SK-N-SH (cell line): ENCODE results near the gene PLP2. TPM values are rescaled to one million over a fixed set of nuclear protein-coding genes. Genes with fewer than 3 reads are reported as not detected.

Experiments used
- CTCF ChIA-PET: fragments of 300-600, 350-600 bp; formaldehyde crosslinking; extraction: SDS; loops from one replicate; lab custom pipeline; 2021; lab: Yijun Ruan, JAX
- POLR2A ChIA-PET: fragments of 350-600 bp; sonication (Branson Sonifier 250); formaldehyde crosslinking; extraction: SDS; loops from one replicate; lab custom pipeline; 2020; ENCODE audit warnings: antibody characterized with exemption, inconsistent platforms; lab: Yijun Ruan, JAX
- DNase-seq: peaks from one replicate; pipeline ENCODE4 v3.0.0; 2012
- H2AFZ ChIP-seq: fragments of 200-600 bp; sonication (generic); 2 replicates; pipeline ENCODE4 v1.8.1; 2016; ENCODE audit warnings: antibody characterized with exemption, mild to moderate bottlenecking, low read depth
- H3F3A ChIP-seq: fragments of 200-600 bp; sonication (generic); replicated peaks from 2 replicates; pipeline ENCODE3; 2016; ENCODE audit warnings: antibody characterized with exemption, mild to moderate bottlenecking; ENCODE audit not compliant: insufficient read depth
- H3K27ac ChIP-seq, 2 experiments: fragments of 200-500 bp in 1 of 2; fragments of 200-600 bp in 1 of 2; sonication (Bioruptor generic) in 1 of 2; sonication (generic), shearing (Covaris generic) in 1 of 2; 2 replicates each; pipeline versions ENCODE4 v1.5.1 to v1.6.1; 2014 to 2016; ENCODE audit warnings: low read depth in 2 of 2, inconsistent platforms in 1 of 2, low read length in 1 of 2, mild to moderate bottlenecking in 1 of 2, mixed read lengths in 1 of 2
- H3K27me3 ChIP-seq: fragments of 200-600 bp; sonication (generic), shearing (Covaris generic); 2 replicates; pipeline ENCODE4 v1.6.1; 2016; ENCODE audit warnings: mixed run types; ENCODE audit not compliant: insufficient read depth
- H3K36me3 ChIP-seq, 2 experiments: fragments of 200-500 bp in 1 of 2; fragments of 200-600 bp in 1 of 2; sonication (Bioruptor generic) in 1 of 2; sonication (generic) in 1 of 2; replicated peaks in 1 of 2; 2 replicates each; pipeline versions ENCODE3 to v1.5.1; 2014 to 2016; ENCODE audit warnings: low read length in 1 of 2, mild to moderate bottlenecking in 1 of 2; ENCODE audit not compliant: insufficient read depth in 2 of 2, control insufficient read depth in 1 of 2
- H3K4me1 ChIP-seq, 2 experiments: fragments of 200-500 bp in 1 of 2; fragments of 200-600 bp in 1 of 2; sonication (Bioruptor generic) in 1 of 2; sonication (generic), shearing (Covaris generic) in 1 of 2; 2 replicates each; pipeline versions ENCODE4 v1.5.1 to v1.6.1; 2014 to 2016; ENCODE audit warnings: low read depth in 1 of 2, low read length in 1 of 2, mixed run types in 1 of 2; ENCODE audit not compliant: insufficient read depth in 2 of 2, control insufficient read depth in 1 of 2
- H3K4me2 ChIP-seq: fragments of 200-600 bp; sonication (generic), shearing (Covaris generic); 2 replicates; pipeline ENCODE4 v1.6.1; 2017; ENCODE audit warnings: mixed run types
- H3K4me3 ChIP-seq, 2 experiments: fragments of 200-500 bp in 1 of 2; fragments of 200-600 bp in 1 of 2; sonication (Bioruptor generic) in 1 of 2; sonication (generic), shearing (Covaris generic) in 1 of 2; 2 replicates each; pipeline versions ENCODE4 v1.5.1 to v1.8.1; 2014 to 2016; ENCODE audit warnings: low read depth in 2 of 2, inconsistent platforms in 1 of 2, low read length in 1 of 2, mild to moderate bottlenecking in 1 of 2, mixed read lengths in 1 of 2, moderate library complexity in 1 of 2
- H3K79me2 ChIP-seq: fragments of 200-600 bp; sonication (generic); 2 replicates; pipeline ENCODE4 v1.8.1; 2017; ENCODE audit warnings: mild to moderate bottlenecking; ENCODE audit not compliant: insufficient read depth
- H3K9ac ChIP-seq: fragments of 200-600 bp; sonication (generic); 2 replicates; pipeline ENCODE4 v1.6.1; 2017; ENCODE audit warnings: mixed run types
- H3K9me2 ChIP-seq: fragments of 200-600 bp; sonication (generic); 2 replicates; pipeline ENCODE4 v1.6.1; 2017; ENCODE audit warnings: mixed run types
- H3K9me3 ChIP-seq: fragments of 200-600 bp; sonication (generic); 2 replicates; pipeline ENCODE4 v1.6.1; 2017; ENCODE audit warnings: mixed run types, mild to moderate bottlenecking, moderate library complexity
- H4K20me1 ChIP-seq: fragments of 200-600 bp; sonication (generic); 2 replicates; pipeline ENCODE4 v1.6.1; 2017; ENCODE audit warnings: mild to moderate bottlenecking, mixed run types; ENCODE audit not compliant: insufficient read depth
- CHD2 ChIP-seq: fragments of 150-350 bp; IDR thresholded peaks from 2 replicates; pipeline ENCODE4 v1.6.1; 2018; ENCODE audit warnings: low read length; ENCODE audit not compliant: partially characterized antibody
- EZH2phosphoT487 ChIP-seq: fragments of 200-600 bp; sonication (generic); IDR thresholded peaks from 2 replicates; pipeline ENCODE4 v1.6.1; 2017; ENCODE audit warnings: low read depth, mixed run types, mild to moderate bottlenecking, antibody characterized with exemption, moderate library complexity, borderline replicate concordance
- FOSL2 ChIP-seq: IDR thresholded peaks from 2 replicates; pipeline ENCODE4 v1.4.0; 2012; ENCODE audit warnings: low read depth, mild to moderate bottlenecking, moderate library complexity, borderline replicate concordance
- GABPA ChIP-seq: IDR thresholded peaks from 2 replicates; pipeline ENCODE4 v1.4.0; 2012; ENCODE audit warnings: low read depth, mild to moderate bottlenecking
- JUND ChIP-seq: IDR thresholded peaks from 2 replicates; pipeline ENCODE4 v1.4.0; 2012
- MEF2A ChIP-seq: IDR thresholded peaks from 2 replicates; pipeline ENCODE4 v1.4.0; 2012; ENCODE audit warnings: low read depth, borderline replicate concordance
- NFIC ChIP-seq: IDR thresholded peaks from 2 replicates; pipeline ENCODE4 v1.4.0; 2012; ENCODE audit warnings: borderline replicate concordance
- NRF1 ChIP-seq: IDR thresholded peaks from 2 replicates; pipeline ENCODE4 v1.6.1; 2012; ENCODE audit warnings: low read depth, mild to moderate bottlenecking, low read length
- POLR2AphosphoS5 ChIP-seq: IDR thresholded peaks from 2 replicates; pipeline ENCODE4 v1.6.1; 2012; ENCODE audit warnings: low read depth, low read length
- RAD21 ChIP-seq: IDR thresholded peaks from 2 replicates; pipeline ENCODE4 v1.6.1; 2012; ENCODE audit warnings: mild to moderate bottlenecking, low read length
- RCOR1 ChIP-seq: fragments of 150-350 bp; IDR thresholded peaks from 2 replicates; pipeline ENCODE4 v1.6.1; 2017; ENCODE audit warnings: antibody characterized with exemption, low read length
- RFX5 ChIP-seq: IDR thresholded peaks from 2 replicates; pipeline ENCODE4 v1.6.1; 2012; ENCODE audit warnings: mild to moderate bottlenecking, improper control_type of control experiment, low read length
- RXRA ChIP-seq: IDR thresholded peaks from 2 replicates; pipeline ENCODE4 v1.4.0; 2012; ENCODE audit warnings: low read depth, mild to moderate bottlenecking, borderline replicate concordance
- SIN3A ChIP-seq: IDR thresholded peaks from 2 replicates; pipeline ENCODE4 v1.6.1; 2012; ENCODE audit warnings: low read depth, mild to moderate bottlenecking, low read length, moderate library complexity, borderline replicate concordance
- TAF1 ChIP-seq: IDR thresholded peaks from 2 replicates; pipeline ENCODE4 v1.6.1; 2012; ENCODE audit warnings: low read depth, mild to moderate bottlenecking, low read length, moderate library complexity, borderline replicate concordance
- TCF12 ChIP-seq: IDR thresholded peaks from 2 replicates; pipeline ENCODE4 v1.4.0; 2012
- USF2 ChIP-seq: fragments of 150-350 bp; IDR thresholded peaks from 2 replicates; pipeline ENCODE4 v1.6.1; 2017; ENCODE audit warnings: antibody characterized with exemption, low read length, low read depth, borderline replicate concordance
- WGBS: methylation state at CpG from one replicate; pipeline ENCODE4 v1.1.6; 2017; ENCODE audit warnings: low lambda C conversion rate; 5-methylcytosine and 5-hydroxymethylcytosine counted together
- polyA plus RNA-seq, 3 experiments: library from polyadenylated mRNA; depleted of rRNA; stranded (reverse); fragments of >200 nt; gene quantifications; 2 replicates each; pipeline ENCODE4 v1.2.3, GENCODE V29; 2012
- TF ChIP-seq, protein P1 (sequence below): fragments of 200-600 bp; sonication (generic); IDR thresholded peaks from 2 replicates; pipeline ENCODE4 v1.6.1; 2017; ENCODE audit warnings: antibody characterized with exemption, mild to moderate bottlenecking, moderate library complexity
- TF ChIP-seq, protein P2 (sequence below): IDR thresholded peaks from 2 replicates; pipeline ENCODE4 v1.4.0; 2012; ENCODE audit warnings: low read depth, borderline replicate concordance
- TF ChIP-seq, protein P3 (sequence below): IDR thresholded peaks from 2 replicates; pipeline ENCODE4 v1.4.0; 2012; ENCODE audit warnings: low read depth

PLP2 gene
- polyA plus RNA-seq, 1 of the 3 experiments (the other 2 are of a cell fraction), result 146 TPM

DNA sequence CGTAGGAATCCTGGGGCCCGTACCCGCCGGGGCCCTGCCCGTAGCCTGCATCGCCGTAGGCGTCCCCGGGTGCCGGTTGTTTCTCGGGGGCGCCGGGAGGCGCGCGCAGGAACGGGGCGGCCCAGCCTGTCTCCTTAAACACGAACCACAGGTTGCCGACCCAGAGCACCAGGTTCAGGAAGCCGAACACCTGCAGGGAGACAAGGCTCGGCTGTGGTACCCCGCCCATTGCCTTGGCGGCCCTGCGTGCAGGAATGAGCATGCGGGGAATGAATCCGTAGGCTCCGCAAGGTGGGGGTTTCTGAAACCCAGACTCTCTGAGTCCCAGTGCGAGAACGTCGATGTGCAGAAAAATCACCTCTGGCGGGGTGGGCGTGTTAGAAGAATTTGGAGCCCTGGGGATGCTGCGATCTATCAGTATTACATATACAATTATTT is 19.9 kb downstream of the PLP2 start:
- no peaks in the 10 kb centered on the region; a peak in 1 of 4 replicates for H3K4me1 ChIP-seq
- peaks cover 9% of the 10 kb centered on the region; the same call in 1 of the 2 replicates for H3K27me3 ChIP-seq
- peak overlapping the region; percentile 69 for H3K9ac ChIP-seq
- 6% methylated on average over 13 of the region's 34 CpGs for WGBS
- POLR2A ChIA-PET, result interaction anchor here (0.7 kb wide), 1 partner anchor 720 kb away, joined by 3 read pairs; no protein-coding TSS in a partner anchor
- H2AFZ ChIP-seq, result peak overlapping the region; percentile 54; the same call in 1 of the 2 replicates
- TF ChIP-seq CHD2 (no peak), POLR2AphosphoS5 (no peak), FOSL2 (no peak), TAF1 (no peak), RAD21 (no peak), TCF12 (no peak), SIN3A (no peak), RFX5 (no peak), EZH2phosphoT487 (no peak), RCOR1 (no peak), NRF1 (no peak), USF2 (no peak), RXRA (no peak), NFIC (no peak), MEF2A (no peak), GABPA (no peak), JUND (no peak)
- TF ChIP-seq, protein P1, sequence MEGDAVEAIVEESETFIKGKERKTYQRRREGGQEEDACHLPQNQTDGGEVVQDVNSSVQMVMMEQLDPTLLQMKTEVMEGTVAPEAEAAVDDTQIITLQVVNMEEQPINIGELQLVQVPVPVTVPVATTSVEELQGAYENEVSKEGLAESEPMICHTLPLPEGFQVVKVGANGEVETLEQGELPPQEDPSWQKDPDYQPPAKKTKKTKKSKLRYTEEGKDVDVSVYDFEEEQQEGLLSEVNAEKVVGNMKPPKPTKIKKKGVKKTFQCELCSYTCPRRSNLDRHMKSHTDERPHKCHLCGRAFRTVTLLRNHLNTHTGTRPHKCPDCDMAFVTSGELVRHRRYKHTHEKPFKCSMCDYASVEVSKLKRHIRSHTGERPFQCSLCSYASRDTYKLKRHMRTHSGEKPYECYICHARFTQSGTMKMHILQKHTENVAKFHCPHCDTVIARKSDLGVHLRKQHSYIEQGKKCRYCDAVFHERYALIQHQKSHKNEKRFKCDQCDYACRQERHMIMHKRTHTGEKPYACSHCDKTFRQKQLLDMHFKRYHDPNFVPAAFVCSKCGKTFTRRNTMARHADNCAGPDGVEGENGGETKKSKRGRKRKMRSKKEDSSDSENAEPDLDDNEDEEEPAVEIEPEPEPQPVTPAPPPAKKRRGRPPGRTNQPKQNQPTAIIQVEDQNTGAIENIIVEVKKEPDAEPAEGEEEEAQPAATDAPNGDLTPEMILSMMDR, result no peak
- TF ChIP-seq, protein P2, sequence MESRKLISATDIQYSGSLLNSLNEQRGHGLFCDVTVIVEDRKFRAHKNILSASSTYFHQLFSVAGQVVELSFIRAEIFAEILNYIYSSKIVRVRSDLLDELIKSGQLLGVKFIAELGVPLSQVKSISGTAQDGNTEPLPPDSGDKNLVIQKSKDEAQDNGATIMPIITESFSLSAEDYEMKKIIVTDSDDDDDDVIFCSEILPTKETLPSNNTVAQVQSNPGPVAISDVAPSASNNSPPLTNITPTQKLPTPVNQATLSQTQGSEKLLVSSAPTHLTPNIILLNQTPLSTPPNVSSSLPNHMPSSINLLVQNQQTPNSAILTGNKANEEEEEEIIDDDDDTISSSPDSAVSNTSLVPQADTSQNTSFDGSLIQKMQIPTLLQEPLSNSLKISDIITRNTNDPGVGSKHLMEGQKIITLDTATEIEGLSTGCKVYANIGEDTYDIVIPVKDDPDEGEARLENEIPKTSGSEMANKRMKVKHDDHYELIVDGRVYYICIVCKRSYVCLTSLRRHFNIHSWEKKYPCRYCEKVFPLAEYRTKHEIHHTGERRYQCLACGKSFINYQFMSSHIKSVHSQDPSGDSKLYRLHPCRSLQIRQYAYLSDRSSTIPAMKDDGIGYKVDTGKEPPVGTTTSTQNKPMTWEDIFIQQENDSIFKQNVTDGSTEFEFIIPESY, result no peak
- TF ChIP-seq, protein P3, sequence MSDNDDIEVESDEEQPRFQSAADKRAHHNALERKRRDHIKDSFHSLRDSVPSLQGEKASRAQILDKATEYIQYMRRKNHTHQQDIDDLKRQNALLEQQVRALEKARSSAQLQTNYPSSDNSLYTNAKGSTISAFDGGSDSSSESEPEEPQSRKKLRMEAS, result no peak
- DNase-seq, result no peak
- no peaks in the 10 kb centered on the region for H3K9me2 ChIP-seq
- no peaks in the 10 kb centered on the region for H3K79me2 ChIP-seq
- peak overlapping the region; percentile 55 to 74; a peak in 3 of 4 replicates for H3K27ac ChIP-seq
- CTCF ChIA-PET, result interaction anchor here (1.0 to 1.7 kb wide), 3 partner anchors 18 to 58 kb away, joined by 3 to 9 read pairs (median 3); no protein-coding TSS in a partner anchor
- no peaks in the 10 kb centered on the region for H3K9me3 ChIP-seq
- H4K20me1 ChIP-seq, result no peaks in the 10 kb centered on the region
- no peaks in the 10 kb centered on the region for H3K36me3 ChIP-seq
- H3F3A ChIP-seq, result no peaks in the 10 kb centered on the region
- peak overlapping the region; percentile 67 for H3K4me2 ChIP-seq
- peak overlapping the region; percentile 61 to 65 for H3K4me3 ChIP-seq
